Osteoblast (primary cell): ENCODE results near the gene ERFL. TPM values are rescaled to one million over a fixed set of nuclear protein-coding genes. Genes with fewer than 3 reads are reported as not detected.

Experiments
- DNase-seq: peaks from one replicate; pipeline ENCODE4 v3.0.0; 2011; ENCODE audit warnings: low spot score, mixed read lengths; ENCODE audit not compliant: insufficient read length; ENCODE audit errors: missing footprints
- H2AFZ ChIP-seq: 2 replicates; pipeline ENCODE4 v1.6.0; 2011; ENCODE audit warnings: mild to moderate bottlenecking, low read length
- H3K27ac ChIP-seq: 2 replicates; pipeline ENCODE4 v1.5.1; 2011; ENCODE audit warnings: mild to moderate bottlenecking, low read depth, low read length, moderate library complexity
- H3K27me3 ChIP-seq: 2 replicates; pipeline ENCODE4 v1.6.0; 2012; ENCODE audit warnings: mild to moderate bottlenecking, control low read depth, inconsistent platforms, low read length, moderate library complexity; ENCODE audit not compliant: insufficient read depth
- H3K36me3 ChIP-seq: 2 replicates; pipeline ENCODE4 v1.5.1; 2011; ENCODE audit warnings: mild to moderate bottlenecking, low read length, control low read depth, moderate library complexity; ENCODE audit not compliant: insufficient read depth
- H3K4me1 ChIP-seq: 2 replicates; pipeline ENCODE4 v1.5.1; 2011; ENCODE audit warnings: mild to moderate bottlenecking, low read length, control low read depth, moderate library complexity; ENCODE audit not compliant: insufficient read depth
- H3K4me2 ChIP-seq: 2 replicates; pipeline ENCODE4 v1.6.0; 2011; ENCODE audit warnings: mild to moderate bottlenecking, low read length; ENCODE audit not compliant: insufficient read depth
- H3K4me3 ChIP-seq: fragments of 200-600 bp; sonication (generic); 3 replicates; pipeline ENCODE4 v1.5.1; 2012; ENCODE audit warnings: mild to moderate bottlenecking, low read length, inconsistent platforms; ENCODE audit not compliant: insufficient read depth
- H3K79me2 ChIP-seq: 2 replicates; pipeline ENCODE4 v1.6.0; 2012; ENCODE audit warnings: mild to moderate bottlenecking, low read length, control low read depth, inconsistent platforms; ENCODE audit not compliant: insufficient read depth
- H3K9me3 ChIP-seq: 2 replicates; pipeline ENCODE4 v1.5.1; 2011; ENCODE audit warnings: low read depth, low read length, control low read depth
- H4K20me1 ChIP-seq: 2 replicates; pipeline ENCODE4 v1.6.0; 2012; ENCODE audit warnings: mild to moderate bottlenecking, low read length, control low read depth; ENCODE audit not compliant: insufficient read depth
- total RNA-seq: library from RNA; depleted of rRNA; stranded (reverse); fragments of >200 nt; gene quantifications from 2 replicates; pipeline ENCODE4 v1.2.3, GENCODE V29; 2012
- TF ChIP-seq, protein P1 (sequence below): IDR thresholded peaks from 2 replicates; pipeline ENCODE4 v1.5.1; 2011; ENCODE audit warnings: mild to moderate bottlenecking, low read depth, low read length, moderate library complexity; ENCODE audit errors: extremely low read depth

ERFL gene
- total RNA-seq, 1 donor = under 0.01 TPM

DNA sequence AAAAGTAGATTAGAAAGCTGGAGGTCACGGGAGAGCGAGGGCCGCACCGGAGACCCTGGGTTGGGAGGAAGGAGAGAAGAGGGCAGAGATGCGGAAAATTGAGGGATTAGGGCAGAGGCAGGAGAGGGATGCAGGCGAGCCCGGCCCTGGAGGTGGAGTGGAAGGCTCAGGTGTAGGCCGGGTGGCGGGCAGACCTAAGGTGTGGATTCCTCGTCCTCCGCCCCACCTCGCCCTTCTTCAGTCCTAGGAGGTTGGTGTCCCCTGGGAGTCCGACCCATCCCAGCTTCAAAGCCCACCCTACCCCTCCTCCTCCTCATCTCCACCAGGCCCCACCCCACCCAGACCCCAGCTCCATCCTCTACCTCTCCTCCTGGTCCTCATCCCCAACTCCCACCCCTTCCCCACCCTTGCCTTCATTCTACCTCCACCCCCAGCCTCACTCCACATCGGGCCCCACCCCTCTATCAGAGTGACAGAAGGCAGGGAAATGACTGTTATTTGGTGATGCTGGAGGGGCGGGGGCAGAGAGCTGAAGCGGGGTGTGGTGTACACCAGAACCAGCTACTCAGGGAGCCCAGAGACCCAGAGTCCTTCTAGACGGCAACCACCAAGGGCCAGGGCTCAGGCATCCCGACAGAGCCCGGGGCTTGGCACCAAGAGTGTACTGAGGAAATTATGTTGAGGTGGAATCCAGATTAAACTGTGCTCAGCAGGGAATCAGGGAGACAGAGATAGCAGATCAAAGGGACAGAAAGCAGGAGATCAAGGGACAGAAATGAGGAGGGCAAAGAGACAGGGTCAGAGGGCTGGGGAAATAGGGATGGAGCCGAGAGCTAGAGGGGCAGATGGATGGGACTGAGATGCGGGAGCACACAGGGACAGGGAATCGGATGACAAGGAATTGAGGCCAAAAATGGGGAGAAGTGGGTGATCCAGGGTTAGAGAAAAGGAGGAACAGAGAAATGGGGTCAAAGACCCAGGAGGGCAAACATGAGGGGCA, 6.4 kb downstream of the ERFL start:
- Histone ChIP-seq H3K9me3 (no peaks in the 10 kb centered on the region), H2AFZ (no peak overlapping the region), H3K27me3 (peaks cover 25% of the 10 kb centered on the region), H4K20me1 (no peaks in the 10 kb centered on the region), H3K27ac (no peak overlapping the region), H3K36me3 (no peaks in the 10 kb centered on the region), H3K4me1 (no peaks in the 10 kb centered on the region), H3K4me2 (no peak overlapping the region), H3K4me3 (no peak overlapping the region), H3K79me2 (no peaks in the 10 kb centered on the region)
- TF ChIP-seq, protein P1, sequence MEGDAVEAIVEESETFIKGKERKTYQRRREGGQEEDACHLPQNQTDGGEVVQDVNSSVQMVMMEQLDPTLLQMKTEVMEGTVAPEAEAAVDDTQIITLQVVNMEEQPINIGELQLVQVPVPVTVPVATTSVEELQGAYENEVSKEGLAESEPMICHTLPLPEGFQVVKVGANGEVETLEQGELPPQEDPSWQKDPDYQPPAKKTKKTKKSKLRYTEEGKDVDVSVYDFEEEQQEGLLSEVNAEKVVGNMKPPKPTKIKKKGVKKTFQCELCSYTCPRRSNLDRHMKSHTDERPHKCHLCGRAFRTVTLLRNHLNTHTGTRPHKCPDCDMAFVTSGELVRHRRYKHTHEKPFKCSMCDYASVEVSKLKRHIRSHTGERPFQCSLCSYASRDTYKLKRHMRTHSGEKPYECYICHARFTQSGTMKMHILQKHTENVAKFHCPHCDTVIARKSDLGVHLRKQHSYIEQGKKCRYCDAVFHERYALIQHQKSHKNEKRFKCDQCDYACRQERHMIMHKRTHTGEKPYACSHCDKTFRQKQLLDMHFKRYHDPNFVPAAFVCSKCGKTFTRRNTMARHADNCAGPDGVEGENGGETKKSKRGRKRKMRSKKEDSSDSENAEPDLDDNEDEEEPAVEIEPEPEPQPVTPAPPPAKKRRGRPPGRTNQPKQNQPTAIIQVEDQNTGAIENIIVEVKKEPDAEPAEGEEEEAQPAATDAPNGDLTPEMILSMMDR = no peak
- no peak for DNase-seq

GRCh38 chr19:41920882-41921576, 7.2 kb downstream of the ERFL start:
- Histone ChIP-seq H3K27me3 (peaks cover 33% of the 10 kb centered on the region), H3K4me3 (no peak overlapping the region), H3K4me1 (no peaks in the 10 kb centered on the region), H3K27ac (no peak overlapping the region), H2AFZ (no peak overlapping the region), H3K4me2 (no peak overlapping the region), H4K20me1 (no peaks in the 10 kb centered on the region), H3K79me2 (no peaks in the 10 kb centered on the region), H3K9me3 (no peaks in the 10 kb centered on the region), H3K36me3 (no peaks in the 10 kb centered on the region)
- no peak for DNase-seq
- TF ChIP-seq, protein P1 = no peak

DNA sequence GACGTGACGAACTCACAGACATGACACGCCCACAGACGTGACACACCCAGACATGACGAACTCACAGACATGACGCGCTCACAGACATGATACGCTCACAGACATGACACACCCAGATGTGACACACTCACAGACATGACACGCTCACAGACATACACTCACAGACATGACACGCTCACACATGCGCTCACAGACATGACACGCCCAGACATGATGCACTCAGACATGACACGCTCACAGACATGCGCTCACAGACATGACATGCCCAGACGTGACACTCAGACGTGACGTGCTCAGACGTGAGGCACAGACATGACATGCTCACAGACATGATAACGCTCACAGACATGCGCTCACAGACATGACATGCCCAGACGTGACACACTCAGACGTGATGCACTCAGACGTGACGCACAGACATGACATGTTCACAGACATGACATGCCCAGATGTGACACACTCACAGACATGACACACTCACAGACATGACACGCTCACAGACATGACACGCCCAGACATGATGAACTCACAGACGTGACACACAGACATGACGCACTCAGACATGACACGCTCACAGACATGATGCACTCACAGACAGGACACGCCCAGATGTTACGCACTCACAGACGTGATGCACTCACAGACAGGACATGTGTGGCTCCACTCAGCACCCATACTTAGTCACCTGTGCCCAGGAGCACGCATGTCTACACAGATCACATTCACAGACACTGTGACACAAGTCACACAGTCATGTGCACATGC, 8.1 kb downstream of the ERFL start:
- H3K4me3 ChIP-seq = no peak overlapping the region
- H3K4me2 ChIP-seq = no peak overlapping the region
- H3K36me3 ChIP-seq = no peaks in the 10 kb centered on the region
- DNase-seq = no peak
- TF ChIP-seq, protein P1 = no peak
- no peak overlapping the region for H2AFZ ChIP-seq
- H3K9me3 ChIP-seq = no peaks in the 10 kb centered on the region
- H3K79me2 ChIP-seq = no peaks in the 10 kb centered on the region
- no peaks in the 10 kb centered on the region for H4K20me1 ChIP-seq
- H3K4me1 ChIP-seq = no peaks in the 10 kb centered on the region
- H3K27me3 ChIP-seq = peaks cover 40% of the 10 kb centered on the region
- H3K27ac ChIP-seq = no peak overlapping the region
